Endothelial cell of umbilical vein (primary cell): ENCODE measurements around the gene DECR2. TPM values are rescaled to one million over a fixed set of nuclear protein-coding genes. Genes with fewer than 3 reads are reported as not detected.
A peak's percentile ranks its signal among the peaks of the same experiment; 100 is the strongest.

ENCODE experiments used
- BruUV-seq: library from RNA; stranded (reverse); fragments of 400-500 nt; replicated peaks from 2 replicates; lab custom pipeline; 2021; lab: Mats Ljungman, UMichigan
- CTCF ChIA-PET: fragments of 300-600, 350-600 bp; sonication (Branson Sonifier 250); formaldehyde crosslinking; loops from one replicate; lab custom pipeline; 2021; ENCODE audit warnings: antibody characterized with exemption, inconsistent platforms; lab: Charles Lee
- POLR2A ChIA-PET: fragments of 300-600, 350-600 bp; sonication (Branson Sonifier 250); formaldehyde crosslinking; loops from one replicate; lab custom pipeline; 2021; ENCODE audit warnings: antibody characterized with exemption, inconsistent platforms; lab: Charles Lee
- DNase-seq: peaks from one replicate; pipeline ENCODE4 v3.0.0-alpha.2; 2011; ENCODE audit warnings: low read depth, low spot score
- FAIRE-seq: peaks from 2 replicates; lab custom pipeline; 2011; peaks lifted over from hg19 to GRCh38; lab: Jason Lieb, UNC
- H2AFZ ChIP-seq: 2 replicates; pipeline ENCODE4 v1.6.0; 2012; ENCODE audit warnings: low read depth, low read length, control low read depth, inconsistent platforms
- H3K27ac ChIP-seq: 2 replicates; pipeline ENCODE4 v1.5.1; 2011; ENCODE audit warnings: low read depth, mild to moderate bottlenecking, control low read depth, low read length, moderate library complexity; ENCODE audit not compliant: insufficient read depth
- H3K27me3 ChIP-seq, 2 experiments: 2 replicates each; pipeline versions ENCODE4 v1.6.0 to v1.6.1; 2011; ENCODE audit warnings: low read length in 2 of 2, mixed read lengths in 1 of 2; ENCODE audit not compliant: control insufficient read depth in 2 of 2, insufficient read depth in 2 of 2
- H3K36me3 ChIP-seq, 2 experiments: 2 replicates in 1 of 2; 3 replicates in 1 of 2; pipeline ENCODE4 v1.5.1; 2011; ENCODE audit warnings: low read length in 2 of 2, mild to moderate bottlenecking in 1 of 2, moderate library complexity in 1 of 2; ENCODE audit not compliant: control insufficient read depth in 2 of 2, insufficient read depth in 2 of 2; ENCODE audit errors: extremely low read depth in 1 of 2
- H3K4me1 ChIP-seq: 3 replicates; pipeline ENCODE4 v1.5.1; 2011; ENCODE audit warnings: mild to moderate bottlenecking, low read length; ENCODE audit not compliant: control insufficient read depth, insufficient read depth; ENCODE audit errors: extremely low read depth
- H3K4me2 ChIP-seq: 2 replicates; pipeline ENCODE4 v1.6.1; 2011; ENCODE audit warnings: low read length, control low read depth, mixed read lengths; ENCODE audit not compliant: insufficient read depth
- H3K4me3 ChIP-seq, 3 experiments: fragments of 200-600 bp in 1 of 3; sonication (generic), shearing (Covaris generic) in 1 of 3; replicated peaks in 1 of 3; 2 replicates each; pipeline ENCODE4 v1.5.1; 2011 to 2016; ENCODE audit warnings: control low read depth in 3 of 3, low read length in 3 of 3, mild to moderate bottlenecking in 2 of 3, inconsistent platforms in 1 of 3, low read depth in 1 of 3, moderate library complexity in 1 of 3; ENCODE audit not compliant: insufficient read depth in 1 of 3
- H3K79me2 ChIP-seq: 2 replicates; pipeline ENCODE4 v1.6.0; 2012; ENCODE audit warnings: low read length, inconsistent platforms; ENCODE audit not compliant: control insufficient read depth, insufficient read depth
- H3K9ac ChIP-seq: replicated peaks from 2 replicates; pipeline ENCODE3; 2011; ENCODE audit warnings: low read length, control low read depth; ENCODE audit not compliant: insufficient read depth; ENCODE audit errors: extremely low read depth
- H3K9me1 ChIP-seq: replicated peaks from 3 replicates; pipeline ENCODE4 v1.6.0; 2011; ENCODE audit warnings: mild to moderate bottlenecking, low read length; ENCODE audit not compliant: control insufficient read depth, insufficient read depth; ENCODE audit errors: extremely low read depth
- H3K9me3 ChIP-seq: replicated peaks from 2 replicates; pipeline ENCODE4 v1.5.1; 2012; ENCODE audit warnings: low read length, inconsistent platforms; ENCODE audit not compliant: control insufficient read depth, insufficient read depth
- H4K20me1 ChIP-seq: replicated peaks from 2 replicates; pipeline ENCODE3; 2011; ENCODE audit warnings: mild to moderate bottlenecking, low read length; ENCODE audit not compliant: control insufficient read depth, insufficient read depth; ENCODE audit errors: extremely low read depth
- FOS ChIP-seq: IDR thresholded peaks from 2 replicates; pipeline ENCODE4 v1.6.1; 2011; ENCODE audit warnings: mild to moderate bottlenecking, low read length, moderate library complexity, borderline replicate concordance; ENCODE audit not compliant: insufficient read depth
- POLR2A ChIP-seq: IDR thresholded peaks from 2 replicates; pipeline ENCODE4 v1.6.1; 2012; ENCODE audit warnings: low read depth, mild to moderate bottlenecking, control low read depth, low read length
- POLR2AphosphoS5 ChIP-seq: IDR thresholded peaks from 2 replicates; pipeline ENCODE4 v1.6.1; 2012; ENCODE audit warnings: low read depth, mild to moderate bottlenecking, control low read depth, low read length, moderate library complexity; ENCODE audit not compliant: insufficient read depth
- dilution Hi-C: fragments of 300-500 bp; cut with MboI; formaldehyde crosslinking; loops from one replicate; pipeline ENCODE4 v1.15.0; 2019; ENCODE audit warnings: low sequenced_read_pairs; ENCODE audit not compliant: extremely low pct_ligation_motif_present
- intact Hi-C: fragments of 100-400 bp; cut with micrococcal nuclease; formaldehyde crosslinking; loops from one replicate; pipeline ENCODE4 v1.10.0; 2022
- polyA plus RNA-seq, 4 experiments: library from polyadenylated mRNA; depleted of rRNA in 3 of 4; stranded (reverse) in 3 of 4; unstranded in 1 of 4; fragments of >200 nt; gene quantifications; 2 replicates each; pipeline versions ENCODE4 v1.2.1 to v1.2.3, GENCODE V29; 2011 to 2012; ENCODE audit warnings: missing spikeins in 1 of 4
- total RNA-seq: library from RNA; stranded (reverse); gene quantifications from 2 replicates; pipeline ENCODE4 v1.2.3, GENCODE V29; 2021
- TF ChIP-seq, protein P1 (sequence below): IDR thresholded peaks from 2 replicates; pipeline ENCODE4 v1.6.1; 2011; ENCODE audit not compliant: insufficient read depth, insufficient read length

DECR2 gene
- total and polyA plus RNA-seq, 2 donors (not counting 3 experiments of a cell fraction or from before 2014, with no cell fraction given): 28.3 to 46.5 TPM

DNA sequence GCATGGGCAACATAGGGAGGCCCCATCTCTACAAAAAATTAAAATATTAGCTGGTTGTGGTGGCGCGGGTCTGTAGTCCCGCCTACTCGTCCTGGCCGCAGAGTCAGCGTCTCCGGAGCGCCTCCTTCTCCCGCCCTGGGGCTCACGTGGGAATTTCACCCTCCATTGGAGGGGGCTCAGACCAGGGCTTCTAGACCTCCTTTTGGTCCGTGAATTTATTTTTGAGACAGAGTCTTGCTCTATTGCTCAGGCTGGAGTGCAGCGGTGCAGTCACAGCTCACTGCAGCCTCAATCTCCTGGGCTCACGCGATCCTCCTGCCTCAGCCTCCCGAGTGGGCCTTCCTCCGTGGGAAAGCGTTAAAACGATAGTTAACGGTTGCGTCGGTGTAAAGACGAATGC is 5.1 kb upstream of the DECR2 start:
- peaks cover 0 to 7% of the 10 kb centered on the region in 2 experiments for H3K36me3 ChIP-seq
- DNase-seq: peak; percentile 55
- H3K9me3 ChIP-seq: no peaks in the 10 kb centered on the region
- CTCF ChIA-PET: interaction anchor here (0.8 kb wide), 2 partner anchors 28 to 101 kb away, joined by 3 read pairs; partner anchors contain the start of gene RAB11FIP3
- H3K27ac ChIP-seq: no peak overlapping the region
- peak overlapping the region in 2 of 3 experiments; percentile 57 to 72 for H3K4me3 ChIP-seq
- intact Hi-C loops: loop anchor here (1.0 to 2.0 kb wide), 2 partner anchors 12 to 130 kb away; partner anchors contain the start of gene CAPN15
- no peaks in the 10 kb centered on the region for H4K20me1 ChIP-seq
- H2AFZ ChIP-seq: peak overlapping the region; percentile 77
- peak; percentile 71 for FAIRE-seq
- no peaks in the 10 kb centered on the region for H3K9me1 ChIP-seq
- H3K9ac ChIP-seq: peak overlapping the region; percentile 71
- peaks cover 10% of the 10 kb centered on the region for H3K4me1 ChIP-seq
- H3K79me2 ChIP-seq: peaks cover 5% of the 10 kb centered on the region
- TF ChIP-seq, protein P1, sequence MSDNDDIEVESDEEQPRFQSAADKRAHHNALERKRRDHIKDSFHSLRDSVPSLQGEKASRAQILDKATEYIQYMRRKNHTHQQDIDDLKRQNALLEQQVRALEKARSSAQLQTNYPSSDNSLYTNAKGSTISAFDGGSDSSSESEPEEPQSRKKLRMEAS: peak; percentile 18
- no peak for TF ChIP-seq POLR2A
- dilution Hi-C loops: no loop called here
- BruUV-seq: no TSS peak
- no peaks in the 10 kb centered on the region for H3K27me3 ChIP-seq
- peak overlapping the region; percentile 67 for H3K4me2 ChIP-seq
- POLR2A ChIA-PET: interaction anchor here (0.6 kb wide), 1 partner anchor 9 kb away, joined by 3 read pairs; no protein-coding TSS in a partner anchor

DNA sequence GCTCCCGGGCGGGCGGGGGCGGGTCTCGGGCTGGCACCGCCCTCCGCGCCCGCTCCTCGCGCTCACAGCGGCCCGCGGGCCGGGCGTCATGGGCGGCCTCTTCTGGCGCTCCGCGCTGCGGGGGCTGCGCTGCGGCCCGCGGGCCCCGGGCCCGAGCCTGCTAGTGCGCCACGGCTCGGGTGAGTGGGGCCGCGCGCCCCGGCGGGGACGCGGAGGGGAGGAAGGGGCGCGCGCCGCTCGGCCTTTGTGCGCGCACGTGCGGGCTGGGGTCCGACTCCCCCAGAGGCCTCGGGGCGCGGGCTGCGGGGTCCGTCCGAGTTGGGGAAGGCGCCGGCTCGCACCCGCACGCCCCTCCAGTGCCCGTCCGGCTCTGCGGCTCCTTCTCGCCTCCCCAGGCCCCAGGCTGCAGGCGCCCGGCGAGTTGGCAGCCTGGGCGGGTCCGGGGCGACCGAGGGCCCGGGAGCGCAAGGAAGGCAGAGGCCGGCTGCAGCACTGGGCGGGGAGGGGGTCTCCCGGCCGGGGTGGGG is 4.5 kb upstream of the DECR2 start, which contains the start of gene NME4:
Gene NME4 (plus strand): TSS at position 65 of the 527 bp plus-strand sequence. CDS start 24 bp downstream, at position 89.
- no TSS peak for BruUV-seq
- Histone ChIP-seq H2AFZ (peak within 1 kb of the TSS; percentile 77), H3K79me2 (peaks cover 5% of the 10 kb centered on the region), H3K9ac (peak within 1 kb of the TSS; percentile 71), H3K36me3 (peaks cover 0 to 7% of the 10 kb centered on the region in 2 experiments), H3K4me1 (peaks cover 10% of the 10 kb centered on the region), H3K9me1 (no peaks in the 10 kb centered on the region), H3K4me2 (peak within 1 kb of the TSS; percentile 67), H3K27me3 (no peaks in the 10 kb centered on the region), H3K27ac (peak within 1 kb of the TSS; percentile 46), H4K20me1 (no peaks in the 10 kb centered on the region), H3K9me3 (no peaks in the 10 kb centered on the region), H3K4me3 (peak within 1 kb of the TSS; percentile 36 to 72 (median 57))
- TF ChIP-seq FOS (no peak), POLR2AphosphoS5 (peak; percentile 71), POLR2A (peak; percentile 40)
- dilution Hi-C loops (no loop called here), intact Hi-C loops (loop anchor here (2.0 kb wide), 1 partner anchor 130 kb away; the partner anchor contains the start of gene CAPN15)
- ChIA-PET CTCF (interaction anchor here (0.8 to 1.3 kb wide), 3 partner anchors 15 to 82 kb away, joined by 3 to 8 read pairs (median 3); partner anchors contain the start of genes PGAP6 and RAB11FIP3), POLR2A (no interaction called here)
- DNase-seq (peak; percentile 19), FAIRE-seq (peak; percentile 12)
